Panc1 (cell line): ENCODE measurements around the gene ATP1A1.

Experiments used
- POLR2AphosphoS5 ChIP-seq: IDR thresholded peaks from 2 replicates; pipeline ENCODE4 v1.6.1; 2012; ENCODE audit warnings: mild to moderate bottlenecking, low read depth, low read length, moderate library complexity
- TCF7L2 ChIP-seq: IDR thresholded peaks from 2 replicates; pipeline ENCODE4 v1.6.1; 2011; ENCODE audit warnings: mild to moderate bottlenecking, low read depth, low read length, inconsistent platforms
- TF ChIP-seq, protein P1 (sequence below): fragments of 450-650 bp; IDR thresholded peaks from 2 replicates; pipeline ENCODE4 v1.5.1; 2017; ENCODE audit warnings: mild to moderate bottlenecking
- TF ChIP-seq, protein P2 (sequence below), 2 experiments: IDR thresholded peaks; 2 replicates each; pipeline ENCODE4 v1.6.1; 2011 to 2012; ENCODE audit warnings: low read depth in 2 of 2, control low read depth in 1 of 2, low read length in 1 of 2, mild to moderate bottlenecking in 1 of 2, moderate library complexity in 1 of 2; ENCODE audit not compliant: insufficient read depth in 1 of 2

DNA sequence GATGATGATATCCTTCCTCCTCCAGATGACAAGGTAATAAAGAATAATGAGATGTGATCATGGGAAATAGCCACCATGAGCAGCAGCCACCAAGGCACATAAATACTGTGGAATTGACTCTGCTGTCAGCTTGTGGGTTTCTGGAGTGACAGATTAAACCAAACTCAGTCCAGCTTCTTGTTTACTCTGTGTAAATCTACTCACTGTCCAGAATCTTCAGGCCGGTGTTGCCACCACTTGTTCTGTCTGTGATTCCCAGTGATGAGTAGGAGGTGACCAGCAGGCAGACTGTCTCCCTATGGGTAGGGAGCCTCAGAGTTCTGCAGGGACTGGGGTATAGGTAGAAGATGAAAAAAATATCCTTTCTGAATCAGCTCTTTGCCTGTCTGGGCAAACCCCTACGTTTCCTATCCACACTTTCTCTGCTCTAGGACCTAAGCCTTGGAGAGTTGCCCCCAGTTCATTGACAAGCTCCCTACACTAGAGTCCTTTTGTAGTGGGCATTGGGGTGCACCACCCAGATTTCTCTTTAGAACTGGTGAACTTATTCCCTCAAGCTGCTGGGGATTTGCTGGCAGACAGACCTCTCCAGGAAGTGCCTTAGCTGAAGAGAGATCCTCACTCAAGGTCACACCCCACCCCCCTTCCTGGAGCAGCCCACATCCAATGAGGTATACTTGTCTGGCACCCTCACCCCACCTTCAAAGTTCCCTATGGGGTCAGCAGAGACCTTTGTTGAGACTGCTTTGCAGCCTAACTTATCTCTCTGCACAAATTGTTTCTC is 47.6 kb downstream of the ATP1A1 start:
- TF ChIP-seq, protein P1, sequence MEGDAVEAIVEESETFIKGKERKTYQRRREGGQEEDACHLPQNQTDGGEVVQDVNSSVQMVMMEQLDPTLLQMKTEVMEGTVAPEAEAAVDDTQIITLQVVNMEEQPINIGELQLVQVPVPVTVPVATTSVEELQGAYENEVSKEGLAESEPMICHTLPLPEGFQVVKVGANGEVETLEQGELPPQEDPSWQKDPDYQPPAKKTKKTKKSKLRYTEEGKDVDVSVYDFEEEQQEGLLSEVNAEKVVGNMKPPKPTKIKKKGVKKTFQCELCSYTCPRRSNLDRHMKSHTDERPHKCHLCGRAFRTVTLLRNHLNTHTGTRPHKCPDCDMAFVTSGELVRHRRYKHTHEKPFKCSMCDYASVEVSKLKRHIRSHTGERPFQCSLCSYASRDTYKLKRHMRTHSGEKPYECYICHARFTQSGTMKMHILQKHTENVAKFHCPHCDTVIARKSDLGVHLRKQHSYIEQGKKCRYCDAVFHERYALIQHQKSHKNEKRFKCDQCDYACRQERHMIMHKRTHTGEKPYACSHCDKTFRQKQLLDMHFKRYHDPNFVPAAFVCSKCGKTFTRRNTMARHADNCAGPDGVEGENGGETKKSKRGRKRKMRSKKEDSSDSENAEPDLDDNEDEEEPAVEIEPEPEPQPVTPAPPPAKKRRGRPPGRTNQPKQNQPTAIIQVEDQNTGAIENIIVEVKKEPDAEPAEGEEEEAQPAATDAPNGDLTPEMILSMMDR, result no peak
- TF ChIP-seq, protein P2, sequence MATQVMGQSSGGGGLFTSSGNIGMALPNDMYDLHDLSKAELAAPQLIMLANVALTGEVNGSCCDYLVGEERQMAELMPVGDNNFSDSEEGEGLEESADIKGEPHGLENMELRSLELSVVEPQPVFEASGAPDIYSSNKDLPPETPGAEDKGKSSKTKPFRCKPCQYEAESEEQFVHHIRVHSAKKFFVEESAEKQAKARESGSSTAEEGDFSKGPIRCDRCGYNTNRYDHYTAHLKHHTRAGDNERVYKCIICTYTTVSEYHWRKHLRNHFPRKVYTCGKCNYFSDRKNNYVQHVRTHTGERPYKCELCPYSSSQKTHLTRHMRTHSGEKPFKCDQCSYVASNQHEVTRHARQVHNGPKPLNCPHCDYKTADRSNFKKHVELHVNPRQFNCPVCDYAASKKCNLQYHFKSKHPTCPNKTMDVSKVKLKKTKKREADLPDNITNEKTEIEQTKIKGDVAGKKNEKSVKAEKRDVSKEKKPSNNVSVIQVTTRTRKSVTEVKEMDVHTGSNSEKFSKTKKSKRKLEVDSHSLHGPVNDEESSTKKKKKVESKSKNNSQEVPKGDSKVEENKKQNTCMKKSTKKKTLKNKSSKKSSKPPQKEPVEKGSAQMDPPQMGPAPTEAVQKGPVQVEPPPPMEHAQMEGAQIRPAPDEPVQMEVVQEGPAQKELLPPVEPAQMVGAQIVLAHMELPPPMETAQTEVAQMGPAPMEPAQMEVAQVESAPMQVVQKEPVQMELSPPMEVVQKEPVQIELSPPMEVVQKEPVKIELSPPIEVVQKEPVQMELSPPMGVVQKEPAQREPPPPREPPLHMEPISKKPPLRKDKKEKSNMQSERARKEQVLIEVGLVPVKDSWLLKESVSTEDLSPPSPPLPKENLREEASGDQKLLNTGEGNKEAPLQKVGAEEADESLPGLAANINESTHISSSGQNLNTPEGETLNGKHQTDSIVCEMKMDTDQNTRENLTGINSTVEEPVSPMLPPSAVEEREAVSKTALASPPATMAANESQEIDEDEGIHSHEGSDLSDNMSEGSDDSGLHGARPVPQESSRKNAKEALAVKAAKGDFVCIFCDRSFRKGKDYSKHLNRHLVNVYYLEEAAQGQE (IDR thresholded peaks at IDR 0.05; ENCODE audit: insufficient read depth in 1 of 2, low read depth in 2 of 2, low read length in 1 of 2), result no peak
- TF ChIP-seq POLR2AphosphoS5 (no peak), TCF7L2 (no peak)
